Measurements from ENCODE around the gene MBD4. TPM values are rescaled to one million over a fixed set of nuclear protein-coding genes. Genes with fewer than 3 reads are reported as not detected.
"Not testable (repeated sequence)": the region's sequence is repeated elsewhere in the genome, so short reads cannot be mapped to it uniquely, and the experiment has no call there.

MBD4 gene
- total RNA-seq, 1 experiment from 2014 or later, result 36.9 TPM

GRCh38 chr3:129481766-129482332, 42.1 kb upstream of the MBD4 start (continued):
- TF ChIP-seq ZNF416 (CRISPR knock-in tag; IDR thresholded peaks at IDR 0.05), result no peak
- TF ChIP-seq E2F4 (CRISPR knock-in tag; IDR thresholded peaks at IDR 0.05; ENCODE audit: borderline replicate concordance, low read depth), result no peak
- TF ChIP-seq TEAD4 (CRISPR knock-in tag; IDR thresholded peaks at IDR 0.05), result no peak
- TF ChIP-seq, protein P1, sequence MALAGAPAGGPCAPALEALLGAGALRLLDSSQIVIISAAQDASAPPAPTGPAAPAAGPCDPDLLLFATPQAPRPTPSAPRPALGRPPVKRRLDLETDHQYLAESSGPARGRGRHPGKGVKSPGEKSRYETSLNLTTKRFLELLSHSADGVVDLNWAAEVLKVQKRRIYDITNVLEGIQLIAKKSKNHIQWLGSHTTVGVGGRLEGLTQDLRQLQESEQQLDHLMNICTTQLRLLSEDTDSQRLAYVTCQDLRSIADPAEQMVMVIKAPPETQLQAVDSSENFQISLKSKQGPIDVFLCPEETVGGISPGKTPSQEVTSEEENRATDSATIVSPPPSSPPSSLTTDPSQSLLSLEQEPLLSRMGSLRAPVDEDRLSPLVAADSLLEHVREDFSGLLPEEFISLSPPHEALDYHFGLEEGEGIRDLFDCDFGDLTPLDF (CRISPR knock-in tag; IDR thresholded peaks at IDR 0.05), result no peak
- TF ChIP-seq MYBL2 (CRISPR knock-in tag; IDR thresholded peaks at IDR 0.05), result no peak
- TF ChIP-seq, protein P2, sequence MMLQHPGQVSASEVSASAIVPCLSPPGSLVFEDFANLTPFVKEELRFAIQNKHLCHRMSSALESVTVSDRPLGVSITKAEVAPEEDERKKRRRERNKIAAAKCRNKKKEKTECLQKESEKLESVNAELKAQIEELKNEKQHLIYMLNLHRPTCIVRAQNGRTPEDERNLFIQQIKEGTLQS (CRISPR knock-in tag; conservative IDR thresholded peaks at IDR 0.05), result no peak
- TF ChIP-seq, protein P3, sequence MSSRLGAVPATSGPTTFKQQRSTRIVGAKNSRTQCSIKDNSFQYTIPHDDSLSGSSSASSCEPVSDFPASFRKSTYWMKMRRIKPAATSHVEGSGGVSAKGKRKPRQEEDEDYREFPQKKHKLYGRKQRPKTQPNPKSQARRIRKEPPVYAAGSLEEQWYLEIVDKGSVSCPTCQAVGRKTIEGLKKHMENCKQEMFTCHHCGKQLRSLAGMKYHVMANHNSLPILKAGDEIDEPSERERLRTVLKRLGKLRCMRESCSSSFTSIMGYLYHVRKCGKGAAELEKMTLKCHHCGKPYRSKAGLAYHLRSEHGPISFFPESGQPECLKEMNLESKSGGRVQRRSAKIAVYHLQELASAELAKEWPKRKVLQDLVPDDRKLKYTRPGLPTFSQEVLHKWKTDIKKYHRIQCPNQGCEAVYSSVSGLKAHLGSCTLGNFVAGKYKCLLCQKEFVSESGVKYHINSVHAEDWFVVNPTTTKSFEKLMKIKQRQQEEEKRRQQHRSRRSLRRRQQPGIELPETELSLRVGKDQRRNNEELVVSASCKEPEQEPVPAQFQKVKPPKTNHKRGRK (CRISPR knock-in tag; IDR thresholded peaks at IDR 0.05; ENCODE audit: borderline replicate concordance), result no peak
- no peak for TF ChIP-seq FOXJ3 (CRISPR knock-in tag; IDR thresholded peaks at IDR 0.05; ENCODE audit: borderline replicate concordance)
- TF ChIP-seq RELA (CRISPR knock-in tag; IDR thresholded peaks at IDR 0.05; ENCODE audit: borderline replicate concordance), result no peak
- no peak for TF ChIP-seq TCF7 (CRISPR knock-in tag; IDR thresholded peaks at IDR 0.05; ENCODE audit: low read depth)
- TF ChIP-seq ZNF232 (CRISPR knock-in tag; IDR thresholded peaks at IDR 0.05), result no peak
- TF ChIP-seq SMAD3 (CRISPR knock-in tag; IDR thresholded peaks at IDR 0.05; ENCODE audit: borderline replicate concordance), result no peak

DNA sequence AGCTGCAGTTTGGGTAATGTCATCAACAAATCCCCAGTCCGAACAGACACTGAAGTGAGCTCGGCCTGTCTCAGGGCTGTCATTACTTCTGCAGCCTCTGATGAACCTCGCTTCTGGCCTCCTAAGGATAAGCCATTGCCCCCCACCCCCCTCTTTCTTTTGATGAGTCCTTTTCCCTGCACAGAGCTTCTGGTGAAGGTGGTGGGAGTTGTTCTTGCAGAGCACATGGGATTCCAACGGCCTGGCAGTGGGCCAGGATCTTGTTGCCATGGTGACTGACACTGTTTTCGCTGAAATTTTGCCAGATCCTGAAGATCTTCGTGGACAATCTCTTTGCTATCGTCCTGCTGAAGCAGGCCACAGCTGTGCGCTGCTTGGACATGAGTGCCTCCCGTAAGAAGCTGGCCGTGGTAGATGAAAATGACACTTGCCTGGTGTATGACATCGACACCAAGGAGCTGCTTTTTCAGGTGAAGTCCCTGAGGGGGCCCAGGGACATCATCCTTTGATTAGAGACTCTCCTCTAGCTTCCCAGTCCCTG, 41.5 kb upstream of the MBD4 start:
- Mint-ChIP-seq H3K4me1 (peaks cover 31% of the 10 kb centered on the region), H3K36me3 (peaks cover 19% of the 10 kb centered on the region; the same call in 1 of the 2 replicates)
- POLR2A ChIA-PET; H3K27ac Mint-ChIP-seq; DNase-seq (ENCODE audit: low spot score); H3K4me3 Mint-ChIP-seq; ATAC-seq; H3K27me3 Mint-ChIP-seq (ENCODE audit: low read depth); H3K9me3 Mint-ChIP-seq: not testable (repeated sequence)
- CTCF ChIA-PET, result interaction anchor here (0.6 to 2.2 kb wide), 2 partner anchors 9 to 127 kb away, joined by 3 to 6 read pairs; no protein-coding TSS in a partner anchor

DNA sequence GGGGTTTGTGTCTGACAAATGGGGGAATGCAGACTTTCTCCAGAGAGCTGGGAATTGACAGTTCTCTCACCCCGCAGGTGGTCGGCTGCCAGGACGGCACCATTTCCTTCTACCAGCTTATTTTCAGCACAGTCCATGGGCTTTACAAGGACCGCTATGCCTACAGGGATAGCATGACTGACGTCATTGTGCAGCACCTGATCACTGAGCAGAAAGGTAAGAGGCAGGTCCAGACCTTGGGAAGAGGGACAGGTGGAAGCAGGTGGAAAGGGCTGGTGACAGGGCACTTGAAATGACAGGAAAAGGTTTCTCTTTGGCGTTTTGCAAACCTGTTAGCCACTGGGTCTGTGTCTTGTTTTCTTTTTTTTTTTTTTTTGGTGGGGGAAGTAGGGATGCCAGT, 36.8 kb upstream of the MBD4 start:
- Mint-ChIP-seq H3K4me1 (no peaks in the 10 kb centered on the region; the same call in 1 of the 2 replicates), H3K27me3 (ENCODE audit: low read depth) (no peaks in the 10 kb centered on the region), H3K4me3 (no peak overlapping the region), H3K27ac (no peak overlapping the region), H3K36me3 (peaks cover 14% of the 10 kb centered on the region; the same call in 1 of the 2 replicates), H3K9me3 (no peaks in the 10 kb centered on the region)
- ChIA-PET CTCF (interaction anchor here (2.6 kb wide), 1 partner anchor 13 kb away, joined by 8 read pairs; no protein-coding TSS in a partner anchor), POLR2A (no interaction called here)
- ATAC-seq, result no peak
- no peak for TF ChIP-seq TP53 (CRISPR knock-in tag; IDR thresholded peaks at IDR 0.05)
- no peak for TF ChIP-seq ZMAT4 (CRISPR knock-in tag; IDR thresholded peaks at IDR 0.05)
- no peak for TF ChIP-seq ZNF138 (CRISPR knock-in tag; conservative IDR thresholded peaks at IDR 0.05)
- TF ChIP-seq GABPB1 (CRISPR knock-in tag; IDR thresholded peaks at IDR 0.05), result no peak
- no peak for TF ChIP-seq ELF4 (CRISPR knock-in tag; IDR thresholded peaks at IDR 0.05; ENCODE audit: low read depth)
- TF ChIP-seq NFE2L1 (CRISPR knock-in tag; IDR thresholded peaks at IDR 0.05), result no peak
- no peak for DNase-seq (ENCODE audit: low spot score)
